ENCODE data around the gene TCF12. TPM values are rescaled to one million over a fixed set of nuclear protein-coding genes. Genes with fewer than 3 reads are reported as not detected.

TCF12 gene
- total RNA-seq, 1 experiment from 2014 or later, result 102 TPM

- ATAC-seq (no peak), DNase-seq (ENCODE audit: low read depth, low spot score) (no peak)
- Histone ChIP-seq H3K27me3 (ENCODE audit: control insufficient read depth, insufficient read depth, low read length) (no peaks in the 10 kb centered on the region), H3K9me3 (ENCODE audit: control insufficient read depth, insufficient read depth, low read depth, low read length) (peaks cover 4% of the 10 kb centered on the region; the same call in 1 of the 2 replicates), H3K36me3 (ENCODE audit: control insufficient read depth, insufficient read depth, low read length) (no peaks in the 10 kb centered on the region), H3K4me3 (ENCODE audit: low read depth in 2 of 2, low read length in 2 of 2) (no peak overlapping the region), H3K4me1 (ENCODE audit: control insufficient read depth, insufficient read depth, low read length) (0 out of 2 replicates have a peak, but pooled peaks cover 3% of the 10 kb centered on the region), H3K27ac (ENCODE audit: low read length) (no peak overlapping the region)
- ChIA-PET CTCF (interaction anchor here (0.6 kb wide), 1 partner anchor 125 kb away, joined by 4 read pairs; no protein-coding TSS in a partner anchor), POLR2A (interaction anchor here (0.6 kb wide), 1 partner anchor 90 kb away, joined by 4 read pairs; no protein-coding TSS in a partner anchor)
- intact Hi-C loops (cut with micrococcal nuclease; ENCODE audit: unreplicated experiment), result loop anchor here (10.0 kb wide), 1 partner anchor 147 kb away; no protein-coding TSS in a partner anchor
- no TSS peak for BruUV-seq (replicated peaks)
- TF ChIP-seq TCF7L2 (IDR thresholded peaks at IDR 0.05; ENCODE audit: low read depth, low read length), result no peak
- no peak for TF ChIP-seq REST (IDR thresholded peaks at IDR 0.05; ENCODE audit: insufficient read depth in 1 of 2, low read depth in 2 of 2, low read length in 1 of 2)
- no peak for TF ChIP-seq CTCF (IDR thresholded peaks at IDR 0.05)
- TF ChIP-seq SIN3A (IDR thresholded peaks at IDR 0.05; ENCODE audit: borderline replicate concordance, insufficient read depth, low read depth, low read length), result no peak
- TF ChIP-seq POLR2AphosphoS5 (IDR thresholded peaks at IDR 0.05; ENCODE audit: low read depth, low read length), result no peak
- in situ Hi-C loops (cut with HindIII; ENCODE audit: low pct_unique_long_range_greater_than_20kb, low sequenced_read_pairs), result no loop called here
These were observed 229.8 kb downstream of the TCF12 start for GRCh38 chr15:57148262-57148661.

- no peaks in the 10 kb centered on the region for H3K36me3 ChIP-seq (ENCODE audit: control insufficient read depth, insufficient read depth, low read length)
- in situ Hi-C loops (cut with HindIII; ENCODE audit: low pct_unique_long_range_greater_than_20kb, low sequenced_read_pairs), result no loop called here
- 0 out of 2 replicates have a peak, but pooled peaks cover 3% of the 10 kb centered on the region for H3K4me1 ChIP-seq (ENCODE audit: control insufficient read depth, insufficient read depth, low read length)
- CTCF ChIA-PET, result no interaction called here
- H3K27me3 ChIP-seq (ENCODE audit: control insufficient read depth, insufficient read depth, low read length), result no peaks in the 10 kb centered on the region
- H3K4me3 ChIP-seq (ENCODE audit: low read depth in 2 of 2, low read length in 2 of 2), result no peak overlapping the region
- no peak for TF ChIP-seq CTCF (IDR thresholded peaks at IDR 0.05)
- no peak for TF ChIP-seq REST (IDR thresholded peaks at IDR 0.05; ENCODE audit: insufficient read depth in 1 of 2, low read depth in 2 of 2, low read length in 1 of 2)
- no peak for TF ChIP-seq TCF7L2 (IDR thresholded peaks at IDR 0.05; ENCODE audit: low read depth, low read length)
- TF ChIP-seq POLR2AphosphoS5 (IDR thresholded peaks at IDR 0.05; ENCODE audit: low read depth, low read length), result no peak
- no peak for TF ChIP-seq SIN3A (IDR thresholded peaks at IDR 0.05; ENCODE audit: borderline replicate concordance, insufficient read depth, low read depth, low read length)
- intact Hi-C loops (cut with micrococcal nuclease; ENCODE audit: unreplicated experiment), result loop anchor here (10.0 kb wide), 1 partner anchor 146 kb away; no protein-coding TSS in a partner anchor
- no peak overlapping the region for H3K27ac ChIP-seq (ENCODE audit: low read length)
- DNase-seq (ENCODE audit: low read depth, low spot score), result no peak
- ATAC-seq, result no peak
- no TSS peak for BruUV-seq (replicated peaks)
- H3K9me3 ChIP-seq (ENCODE audit: control insufficient read depth, insufficient read depth, low read depth, low read length), result peaks cover 4% of the 10 kb centered on the region; the same call in 1 of the 2 replicates
- POLR2A ChIA-PET, result no interaction called here
These were observed 230.8 kb downstream of the TCF12 start for GRCh38 chr15:57149196-57149595.
